SK-N-SH treated with all-trans-retinoic acid at 6 μM for 48 hours (cell line): ENCODE measurements around the gene ATP1A3.

Experiments used
- ATAC-seq: fragments of 200-7000 bp; cut with Tn5 transposase; 3 replicates; pipeline ENCODE4 v1.9.1; 2020; ENCODE audit warnings: mild to moderate bottlenecking, moderate library complexity
- ARNTL ChIP-seq: fragments of 450-650 bp; formaldehyde crosslinking; IDR thresholded peaks from 2 replicates; pipeline ENCODE4 v1.5.0; 2020; ENCODE audit warnings: low read depth, mild to moderate bottlenecking, moderate library complexity, borderline replicate concordance
- BACH2 ChIP-seq: fragments of 250-450 bp; sonication (Bioruptor Pico); IDR thresholded peaks from 2 replicates; pipeline ENCODE4 v1.9.0; 2021; ENCODE audit warnings: mild to moderate bottlenecking, borderline replicate concordance
- CSDC2 ChIP-seq: fragments of 250-450 bp; sonication (Bioruptor Pico); IDR thresholded peaks from 2 replicates; pipeline ENCODE4 v1.5.0; 2020; ENCODE audit warnings: mild to moderate bottlenecking, moderate library complexity
- CSRNP3 ChIP-seq: fragments of 250-450 bp; sonication (Bioruptor Pico); IDR thresholded peaks from 2 replicates; pipeline ENCODE4 v1.5.1; 2021; ENCODE audit warnings: mild to moderate bottlenecking, moderate library complexity
- ESRRG ChIP-seq: fragments of 250-450 bp; sonication (Bioruptor Pico); IDR thresholded peaks from 2 replicates; pipeline ENCODE4 v1.6.1; 2021; ENCODE audit warnings: mild to moderate bottlenecking
- GLIS3 ChIP-seq: fragments of 250-450 bp; sonication (Bioruptor Pico); IDR thresholded peaks from 2 replicates; pipeline ENCODE4 v1.5.0; 2020; ENCODE audit warnings: mild to moderate bottlenecking, moderate library complexity
- ISL1 ChIP-seq: fragments of 250-450 bp; sonication (Bioruptor Pico); IDR thresholded peaks from 2 replicates; pipeline ENCODE4 v2.1.2; 2022; ENCODE audit warnings: mild to moderate bottlenecking, moderate library complexity
- OSR1 ChIP-seq: fragments of 250-450 bp; sonication (Bioruptor Pico); IDR thresholded peaks from 2 replicates; pipeline ENCODE4 v1.8.0; 2022; ENCODE audit warnings: moderate library complexity, mild to moderate bottlenecking, inconsistent platforms
- POU6F1 ChIP-seq: fragments of 250-450 bp; sonication (Bioruptor Pico); IDR thresholded peaks from 2 replicates; pipeline ENCODE4 v1.8.0; 2021; ENCODE audit warnings: low read depth, mild to moderate bottlenecking, moderate library complexity, borderline replicate concordance
- PPARA ChIP-seq: fragments of 250-450 bp; sonication (Bioruptor Pico); IDR thresholded peaks from 2 replicates; pipeline ENCODE4 v1.5.0; 2020; ENCODE audit warnings: mild to moderate bottlenecking, borderline replicate concordance
- RARB ChIP-seq: fragments of 250-450 bp; sonication (Bioruptor Pico); IDR thresholded peaks from 2 replicates; pipeline ENCODE4 v1.8.0; 2021; ENCODE audit warnings: mild to moderate bottlenecking, moderate library complexity
- SNAI2 ChIP-seq: fragments of 250-450 bp; sonication (Bioruptor Pico); IDR thresholded peaks from 2 replicates; pipeline ENCODE4 v1.5.0; 2020; ENCODE audit warnings: mild to moderate bottlenecking, moderate library complexity
- TCF4 ChIP-seq: fragments of 250-450 bp; sonication (Bioruptor Pico); IDR thresholded peaks from 2 replicates; pipeline ENCODE4 v1.8.0; 2021; ENCODE audit warnings: mild to moderate bottlenecking, moderate library complexity, borderline replicate concordance
- TOX ChIP-seq: fragments of 250-450 bp; sonication (Bioruptor Pico); IDR thresholded peaks from 2 replicates; pipeline ENCODE4 v1.8.0; 2021; ENCODE audit warnings: mild to moderate bottlenecking, moderate library complexity, borderline replicate concordance
- TSHZ2 ChIP-seq: fragments of 250-450 bp; sonication (Bioruptor Pico); IDR thresholded peaks from 2 replicates; pipeline ENCODE4 v1.5.0; 2020; ENCODE audit warnings: mild to moderate bottlenecking, moderate library complexity
- ZC3H10 ChIP-seq: fragments of 250-450 bp; sonication (Bioruptor Pico); IDR thresholded peaks from 2 replicates; pipeline ENCODE4 v1.5.1; 2021; ENCODE audit warnings: mild to moderate bottlenecking, moderate library complexity
- ZFP30 ChIP-seq: fragments of 450-650 bp; formaldehyde crosslinking; IDR thresholded peaks from 2 replicates; pipeline ENCODE4 v1.5.0; 2022; ENCODE audit warnings: mild to moderate bottlenecking, moderate library complexity
- ZNF565 ChIP-seq: fragments of 450-650 bp; formaldehyde crosslinking; conservative IDR thresholded peaks from 2 replicates; pipeline ENCODE4 v1.5.0; 2020; ENCODE audit warnings: low read depth, mild to moderate bottlenecking, moderate library complexity
- ZNF70 ChIP-seq: fragments of 450-650 bp; formaldehyde crosslinking; IDR thresholded peaks from 2 replicates; pipeline ENCODE4 v1.5.0; 2020; ENCODE audit warnings: mild to moderate bottlenecking, moderate library complexity
- ZNF8 ChIP-seq: fragments of 450-650 bp; formaldehyde crosslinking; IDR thresholded peaks from 2 replicates; pipeline ENCODE4 v1.5.0; 2020; ENCODE audit warnings: mild to moderate bottlenecking, moderate library complexity

The ATP1A3 gene

DNA sequence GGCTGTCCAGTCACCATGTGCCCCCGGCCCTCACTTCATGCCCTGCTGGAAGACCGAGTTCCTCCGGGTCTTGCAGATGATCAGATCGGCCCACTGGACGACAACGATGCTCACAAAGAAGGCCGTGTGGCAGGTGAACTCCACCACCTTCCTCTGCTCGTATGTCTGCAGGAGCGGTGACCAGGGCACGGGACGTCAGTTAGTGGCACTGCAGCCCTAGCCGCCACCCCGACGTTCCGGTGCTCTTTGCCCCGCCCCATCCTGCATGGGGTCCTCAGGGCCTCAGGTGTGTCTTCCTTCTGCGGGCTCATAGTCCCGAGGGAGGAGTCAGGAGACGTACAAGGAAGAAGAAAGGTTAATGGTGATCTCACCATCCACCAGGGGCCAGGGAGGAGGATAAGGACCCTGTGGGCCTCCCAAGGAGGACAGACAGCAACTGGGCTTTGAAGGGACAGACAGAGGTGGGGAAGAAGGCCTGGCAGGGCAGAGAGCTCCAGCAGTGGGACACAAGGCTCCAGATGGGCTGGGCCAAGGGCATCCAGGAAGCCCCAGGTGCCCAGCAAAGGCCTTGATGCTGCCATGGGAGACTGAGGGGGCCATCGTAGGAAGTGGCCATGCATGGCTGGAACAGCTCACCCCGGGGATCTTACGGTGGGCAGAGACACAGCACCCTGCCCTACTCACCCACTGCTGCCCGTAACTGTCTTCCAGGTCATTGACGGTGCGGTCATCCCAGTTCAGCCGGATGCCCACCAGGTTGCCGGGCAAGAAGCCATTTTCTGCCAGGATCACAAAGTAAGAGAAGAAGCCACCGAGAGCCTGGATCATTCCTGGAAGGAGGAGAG lies 25.1 kb downstream of the ATP1A3 start:
- no peak for TF ChIP-seq CSDC2 (CRISPR knock-in tag)
- TF ChIP-seq ARNTL (CRISPR knock-in tag) = no peak
- no peak for TF ChIP-seq ZC3H10
- TF ChIP-seq ZNF70 (CRISPR knock-in tag) = no peak
- TF ChIP-seq PPARA (CRISPR knock-in tag) = no peak
- no peak for TF ChIP-seq CSRNP3 (CRISPR knock-in tag)
- no peak for TF ChIP-seq TOX (CRISPR knock-in tag)
- TF ChIP-seq ISL1 (CRISPR knock-in tag) = no peak
- no peak for TF ChIP-seq ZNF8 (CRISPR knock-in tag)
- no peak for TF ChIP-seq RARB (CRISPR knock-in tag)
- no peak for TF ChIP-seq GLIS3 (CRISPR knock-in tag)
- no peak for TF ChIP-seq TSHZ2 (CRISPR knock-in tag)
- TF ChIP-seq SNAI2 (CRISPR knock-in tag) = no peak
- no peak for TF ChIP-seq BACH2 (CRISPR knock-in tag)
- no peak for TF ChIP-seq ZFP30 (CRISPR knock-in tag)
- TF ChIP-seq OSR1 (CRISPR knock-in tag) = no peak
- TF ChIP-seq TCF4 = no peak
- TF ChIP-seq POU6F1 (CRISPR knock-in tag) = no peak
- TF ChIP-seq ZNF565 (CRISPR knock-in tag) = no peak
- ATAC-seq = no peak

DNA sequence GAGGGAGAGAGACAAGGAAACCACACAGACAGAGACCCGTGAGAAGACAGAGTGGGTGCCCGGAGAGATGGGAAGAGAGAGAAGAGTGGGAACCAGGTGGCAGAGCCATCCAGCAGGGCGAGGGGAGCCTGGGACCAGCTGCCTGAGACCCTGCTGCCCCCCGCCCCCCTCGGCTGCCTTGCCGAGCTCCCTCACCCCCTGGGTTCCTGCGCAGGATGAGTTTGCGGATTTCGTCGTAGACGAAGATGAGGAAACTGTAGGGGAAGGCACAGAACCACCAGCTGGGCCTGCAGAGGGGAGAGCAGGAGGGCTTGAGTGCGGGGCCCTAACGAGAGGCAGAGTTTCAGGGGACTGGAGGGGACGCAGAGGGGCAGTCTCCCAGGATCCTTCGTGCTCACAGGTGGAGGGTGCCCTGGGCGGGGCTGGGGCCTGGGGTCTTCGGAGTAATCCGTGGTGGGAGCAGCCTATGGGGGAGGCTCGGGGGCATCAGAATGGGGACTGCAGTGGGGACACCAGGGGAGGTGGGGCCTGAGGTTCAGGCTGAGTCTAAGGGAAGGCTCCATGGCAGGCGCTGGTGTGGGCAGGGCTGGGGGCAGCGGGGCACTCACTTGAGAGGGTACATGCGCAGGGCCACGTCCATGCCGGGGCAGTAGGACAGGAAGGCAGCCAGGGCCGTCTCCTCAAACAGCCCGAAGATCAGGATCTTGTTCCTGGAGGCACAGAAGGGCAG lies 26.8 kb downstream of the ATP1A3 start:
- TF ChIP-seq POU6F1 (CRISPR knock-in tag) (no peak), ARNTL (CRISPR knock-in tag) (no peak), OSR1 (CRISPR knock-in tag) (no peak), ZNF565 (CRISPR knock-in tag) (no peak), RARB (CRISPR knock-in tag) (no peak), SNAI2 (CRISPR knock-in tag) (no peak), CSRNP3 (CRISPR knock-in tag) (no peak), ZFP30 (CRISPR knock-in tag) (no peak), TSHZ2 (CRISPR knock-in tag) (no peak), ESRRG (CRISPR knock-in tag) (no peak), GLIS3 (CRISPR knock-in tag) (no peak), ZC3H10 (no peak), BACH2 (CRISPR knock-in tag) (no peak), TCF4 (no peak)
- no peak for ATAC-seq
